K562 (cell line): ENCODE data around the gene AIPL1. TPM values are rescaled to one million over a fixed set of nuclear protein-coding genes. Genes with fewer than 3 reads are reported as not detected.

Experiments used
- ATAC-seq: fragments of 200-7000 bp; cut with Tn5 transposase; 3 replicates; pipeline ENCODE4 v1.9.1; 2020; ENCODE audit warnings: moderate library complexity
- BruUV-seq: library from RNA; stranded (reverse); fragments of 400-500 nt; replicated peaks from 2 replicates; lab custom pipeline; 2021; lab: Mats Ljungman, UMichigan
- CTCF ChIA-PET: fragments of 300-600 bp; formaldehyde crosslinking; extraction: SDS; loops from one replicate; lab custom pipeline; 2021; ENCODE audit warnings: low intra/inter-chr PET ratio; lab: Yijun Ruan, JAX
- POLR2A ChIA-PET: fragments of 300-600, 350-650 bp; sonication (Branson Sonifier 250); formaldehyde crosslinking; extraction: SDS; loops from one replicate; lab custom pipeline; 2021; ENCODE audit warnings: antibody characterized with exemption, inconsistent platforms; lab: Yijun Ruan, JAX
- DNase-seq, 4 experiments: peaks; one replicate each; pipeline versions ENCODE4 v3.0.0 to v3.0.0-alpha.2; 2011 to 2018; ENCODE audit warnings: low spot score in 3 of 4, mixed read lengths in 3 of 4; ENCODE audit errors: extremely low read depth in 1 of 4
- FAIRE-seq: peaks from 2 replicates; lab custom pipeline; 2011; peaks lifted over from hg19 to GRCh38; lab: Jason Lieb, UNC
- H2AFZ ChIP-seq: 2 replicates; pipeline ENCODE4 v1.6.0; 2011; ENCODE audit warnings: low read depth, low read length, control low read depth, inconsistent platforms
- H3K27ac ChIP-seq: fragments of 200-600 bp; 3 replicates; pipeline ENCODE4 v1.8.0; 2011; ENCODE audit warnings: low read depth, mild to moderate bottlenecking, control low read depth, inconsistent platforms, low read length, moderate library complexity, mixed read lengths; ENCODE audit errors: extremely low read depth
- H3K27me3 ChIP-seq, 2 experiments: fragments of 300-600 bp in 1 of 2; 2 replicates in 1 of 2; 3 replicates in 1 of 2; pipeline versions ENCODE4 v1.6.0 to v1.8.0; 2011; ENCODE audit warnings: inconsistent platforms in 2 of 2, low read length in 2 of 2, mild to moderate bottlenecking in 1 of 2, mixed read lengths in 1 of 2, moderate library complexity in 1 of 2; ENCODE audit not compliant: control insufficient read depth in 2 of 2, insufficient read depth in 2 of 2
- H3K36me3 ChIP-seq: fragments of 300-600 bp; 3 replicates; pipeline ENCODE4 v1.8.0; 2011; ENCODE audit warnings: mild to moderate bottlenecking, low read length, inconsistent platforms; ENCODE audit not compliant: control insufficient read depth, insufficient read depth
- H3K4me1 ChIP-seq, 2 experiments: fragments of 200-600 bp in 1 of 2; replicated peaks in 1 of 2; 2 replicates in 1 of 2; 3 replicates in 1 of 2; pipeline versions ENCODE4 v1.5.1 to v1.8.0; 2011; ENCODE audit warnings: inconsistent platforms in 2 of 2, low read length in 2 of 2, mild to moderate bottlenecking in 1 of 2, mixed read lengths in 1 of 2, moderate library complexity in 1 of 2; ENCODE audit not compliant: control insufficient read depth in 2 of 2, insufficient read depth in 2 of 2
- H3K4me2 ChIP-seq: 2 replicates; pipeline ENCODE4 v1.6.1; 2011; ENCODE audit warnings: low read length, control low read depth, inconsistent platforms, mixed read lengths; ENCODE audit not compliant: insufficient read depth
- H3K4me3 ChIP-seq: fragments of 200-600 bp; sonication (generic), shearing (Covaris generic); 2 replicates; pipeline ENCODE4 v1.5.1; 2016; ENCODE audit warnings: control low read depth, inconsistent platforms
- H3K79me2 ChIP-seq: fragments of 200-600 bp; 3 replicates; pipeline ENCODE4 v1.8.0; 2011; ENCODE audit warnings: low read length, inconsistent platforms; ENCODE audit not compliant: control insufficient read depth, insufficient read depth
- H3K9ac ChIP-seq, 2 experiments: 2 replicates each; pipeline versions ENCODE4 v1.6.0 to v1.6.1; 2011; ENCODE audit warnings: low read depth in 2 of 2, low read length in 2 of 2, control low read depth in 1 of 2, inconsistent platforms in 1 of 2, mild to moderate bottlenecking in 1 of 2, mixed read lengths in 1 of 2; ENCODE audit not compliant: insufficient read depth in 1 of 2
- H3K9me1 ChIP-seq: one replicate; pipeline ENCODE4 v1.6.0; 2011; ENCODE audit warnings: inconsistent platforms, mild to moderate bottlenecking, low read length, moderate library complexity; ENCODE audit not compliant: control insufficient read depth, insufficient read depth
- H3K9me3 ChIP-seq: replicated peaks from 2 replicates; pipeline ENCODE4 v1.5.1; 2011; ENCODE audit warnings: low read depth, low read length, inconsistent platforms; ENCODE audit not compliant: control insufficient read depth, insufficient read depth
- H4K20me1 ChIP-seq: replicated peaks from 2 replicates; pipeline ENCODE4 v1.6.1; 2011; ENCODE audit warnings: low read length, inconsistent platforms, mixed read lengths; ENCODE audit not compliant: control insufficient read depth, insufficient read depth
- CCAR2 ChIP-seq: fragments of 200-400 bp; formaldehyde crosslinking; IDR thresholded peaks from 2 replicates; pipeline ENCODE4 v1.6.1; 2017; ENCODE audit warnings: mild to moderate bottlenecking, low read depth, low read length
- CSDE1 ChIP-seq, 2 experiments: fragments of 450-650 bp; IDR thresholded peaks; 2 replicates each; pipeline ENCODE4 v1.6.1; 2016; ENCODE audit warnings: mild to moderate bottlenecking in 1 of 2
- FOXM1 ChIP-seq, 2 experiments: fragments of 450-650 bp in 1 of 2; sonication (generic) in 1 of 2; formaldehyde crosslinking in 1 of 2; IDR thresholded peaks; 2 replicates each; pipeline versions ENCODE4 v1.6.1 to v1.9.0; 2017 to 2022; ENCODE audit warnings: low read depth in 2 of 2, mild to moderate bottlenecking in 2 of 2, missing genetic modification reagents in 1 of 2, moderate library complexity in 1 of 2
- KLF13 ChIP-seq: fragments of 450-650 bp; IDR thresholded peaks from 2 replicates; pipeline ENCODE4 v1.6.1; 2016; ENCODE audit warnings: missing genetic modification characterization, low read depth, mild to moderate bottlenecking, missing compliant biosample characterization, moderate library complexity, borderline replicate concordance
- NFE2 ChIP-seq: IDR thresholded peaks from 2 replicates; pipeline ENCODE4 v1.6.1; 2014; ENCODE audit warnings: antibody characterized with exemption, low read depth
- NR3C1 ChIP-seq: sonication (generic); formaldehyde crosslinking; IDR thresholded peaks from 2 replicates; pipeline ENCODE4 v1.8.1; 2022; ENCODE audit warnings: missing genetic modification reagents
- NR4A1 ChIP-seq, 2 experiments: fragments of 250-450 bp in 1 of 2; fragments of 450-650 bp in 1 of 2; sonication (Bioruptor Pico) in 1 of 2; IDR thresholded peaks; 2 replicates each; pipeline versions ENCODE4 v1.4.0 to v1.6.1; 2016 to 2020; ENCODE audit warnings: mild to moderate bottlenecking in 2 of 2, missing compliant biosample characterization in 1 of 2, missing genetic modification characterization in 1 of 2, moderate library complexity in 1 of 2
- POLR2H ChIP-seq: IDR thresholded peaks from 2 replicates; pipeline ENCODE4 v1.6.1; 2016; ENCODE audit warnings: missing genetic modification characterization, low read depth, mild to moderate bottlenecking, control low read depth, missing compliant biosample characterization, moderate library complexity
- RBBP5 ChIP-seq: fragments of 200-600 bp; sonication (generic); IDR thresholded peaks from 2 replicates; pipeline ENCODE4 v1.6.1; 2012; ENCODE audit warnings: borderline replicate concordance, mild to moderate bottlenecking, low read length, control low read depth, inconsistent platforms; ENCODE audit not compliant: insufficient read depth, poor library complexity, severe bottlenecking
- SAFB2 ChIP-seq: fragments of 200-400 bp; formaldehyde crosslinking; IDR thresholded peaks from 2 replicates; pipeline ENCODE4 v1.6.1; 2018; ENCODE audit warnings: borderline replicate concordance, low read length, low read depth, moderate library complexity; ENCODE audit not compliant: severe bottlenecking
- SETDB1 ChIP-seq: IDR thresholded peaks from one replicate; pipeline ENCODE4 v1.6.1; 2012; ENCODE audit warnings: low read length, control low read depth, inconsistent platforms
- STAT5A ChIP-seq: IDR thresholded peaks from 2 replicates; pipeline ENCODE4 v1.6.1; 2012; ENCODE audit warnings: low read length, inconsistent platforms, borderline replicate concordance
- YBX1 ChIP-seq: fragments of 450-650 bp; IDR thresholded peaks from 2 replicates; pipeline ENCODE4 v1.7.1; 2016; ENCODE audit warnings: mild to moderate bottlenecking
- ZKSCAN1 ChIP-seq: fragments of 150-350 bp; IDR thresholded peaks from 2 replicates; pipeline ENCODE4 v1.6.1; 2016; ENCODE audit warnings: low read depth, low read length
- ZNF282 ChIP-seq: sonication (generic); formaldehyde crosslinking; IDR thresholded peaks from 2 replicates; pipeline ENCODE4 v1.8.1; 2023; ENCODE audit warnings: missing genetic modification reagents
- ZNF347 ChIP-seq: fragments of 450-650 bp; formaldehyde crosslinking; IDR thresholded peaks from 2 replicates; pipeline ENCODE4 v1.4.0; 2020; ENCODE audit warnings: low read depth, mild to moderate bottlenecking, moderate library complexity
- ZNF384 ChIP-seq: IDR thresholded peaks from 2 replicates; pipeline ENCODE4 v1.6.1; 2012; ENCODE audit warnings: low read depth, low read length, improper control_type of control experiment
- ZNF584 ChIP-seq: fragments of 200-800 bp; sonication (Bioruptor generic); IDR thresholded peaks from 2 replicates; pipeline ENCODE4 v1.6.1; 2016; ENCODE audit warnings: low read depth, mild to moderate bottlenecking, missing genetic modification characterization, missing compliant biosample characterization
- ZNF740 ChIP-seq, 3 experiments: fragments of 200-800 bp in 1 of 3; sonication (Bioruptor generic) in 1 of 3; sonication (generic) in 1 of 3; formaldehyde crosslinking in 1 of 3; IDR thresholded peaks; 2 replicates each; pipeline versions ENCODE4 v1.6.1 to v1.8.0; 2016 to 2022; ENCODE audit warnings: mild to moderate bottlenecking in 2 of 3, missing compliant biosample characterization in 2 of 3, missing genetic modification characterization in 2 of 3, missing genetic modification reagents in 1 of 3
- WGBS: fragments of 100-300 bp; shearing (Covaris generic); methylation state at CpG from one replicate; pipeline ENCODE4 v1.1.6; 2016; ENCODE audit warnings: low coverage, mixed read lengths; ENCODE audit not compliant: insufficient coverage; ENCODE audit errors: missing lambda C conversion rate; 5-methylcytosine and 5-hydroxymethylcytosine counted together
- in situ Hi-C: fragments of 300-500 bp; cut with MboI; formaldehyde crosslinking; loops from 4 replicates; pipeline ENCODE4 v1.15.0; 2018; ENCODE audit warnings: inconsistent platforms, mixed read lengths
- intact Hi-C: fragments of 100-400 bp; cut with micrococcal nuclease; formaldehyde crosslinking; loops from 2 replicates; pipeline ENCODE4 v1.14.2; 2022
- polyA plus RNA-seq, 8 experiments: library from polyadenylated mRNA; depleted of rRNA in 4 of 8; stranded (reverse) in 5 of 8; unstranded in 3 of 8; fragments of >200 nt; fragmentation: Nextera tagmentation in 2 of 8; fragmentation: Illumina TruSeq in 1 of 8; extraction: Ambion mirVana in 2 of 8; extraction: Trizol in 1 of 8; gene quantifications; 2 replicates each; pipeline versions ENCODE4 v1.2.1 to v1.2.3, GENCODE V29; 2011 to 2014; ENCODE audit warnings: inconsistent platforms in 1 of 8, missing spikeins in 1 of 8
- total RNA-seq, 7 experiments: library from RNA; depleted of rRNA in 6 of 7; stranded (reverse); fragments of >200 nt in 6 of 7; fragmentation: Illumina TruSeq in 2 of 7; extraction: Trizol in 2 of 7; gene quantifications; 2 replicates each; pipeline versions ENCODE4 v1.2.1 to v1.2.3, GENCODE V29; 2011 to 2021; ENCODE audit warnings: low replicate concordance in 1 of 7

Gene AIPL1
- total and polyA plus RNA-seq, 9 of the 15 experiments (the other 6 are each of a cell fraction or from before 2014, with no cell fraction given), result not detected

- Histone ChIP-seq H3K4me3 (no peak overlapping the region), H3K9ac (no peak overlapping the region), H3K36me3 (no peaks in the 10 kb centered on the region), H3K4me2 (no peak overlapping the region), H3K4me1 (peaks cover 24 to 37% of the 10 kb centered on the region in 2 experiments), H3K79me2 (no peaks in the 10 kb centered on the region), H3K9me3 (no peaks in the 10 kb centered on the region), H3K9me1 (no peaks in the 10 kb centered on the region), H2AFZ (no peak overlapping the region), H3K27ac (no peak overlapping the region), H3K27me3 (no peaks in the 10 kb centered on the region), H4K20me1 (no peaks in the 10 kb centered on the region)
- ChIA-PET CTCF (interaction anchor here (0.6 kb wide), 1 partner anchor 44 kb away, joined by 3 read pairs; no protein-coding TSS in a partner anchor), POLR2A (no interaction called here)
- DNase-seq (no peak), FAIRE-seq (no peak), ATAC-seq (no peak)
- intact Hi-C loops (loop anchor here (10.0 kb wide), 1 partner anchor 189 kb away; the partner anchor contains the start of genes KIAA0753 and TXNDC17), in situ Hi-C loops (no loop called here)
- no peak for TF ChIP-seq ZNF384
- no peak for TF ChIP-seq RBBP5
- TF ChIP-seq NR3C1 (CRISPR knock-in tag), result no peak
- TF ChIP-seq SAFB2, result no peak
- no peak for TF ChIP-seq POLR2H (tag)
- TF ChIP-seq NR4A1 (CRISPR knock-in tag; IDR thresholded peaks at IDR 0.05), result no peak
- TF ChIP-seq NR4A1 (tag; IDR thresholded peaks at IDR 0.05), result no peak
- no peak for TF ChIP-seq KLF13 (tag)
- no peak for TF ChIP-seq SETDB1
- no peak for TF ChIP-seq ZNF740 (CRISPR knock-in tag; IDR thresholded peaks at IDR 0.05)
- TF ChIP-seq ZNF740 (tag; IDR thresholded peaks at IDR 0.05), result no peak
- TF ChIP-seq CSDE1 (IDR thresholded peaks at IDR 0.05), result no peak
- TF ChIP-seq ZKSCAN1, result no peak
- no peak for TF ChIP-seq ZNF282
- no peak for TF ChIP-seq NFE2
- TF ChIP-seq STAT5A, result no peak
- TF ChIP-seq YBX1, result no peak
- TF ChIP-seq ZNF347 (CRISPR knock-in tag), result no peak
- no peak for TF ChIP-seq ZNF584 (CRISPR knock-in tag)
- no peak for TF ChIP-seq CCAR2
- TF ChIP-seq FOXM1 (IDR thresholded peaks at IDR 0.05; ENCODE audit: low read depth), result no peak
- no peak for TF ChIP-seq FOXM1 (CRISPR knock-in tag; IDR thresholded peaks at IDR 0.05; ENCODE audit: low read depth)
- 30% methylated on average over 2 of the region's 35 CpGs for WGBS
- no TSS peak for BruUV-seq
Observed at GRCh38 chr17:6455321-6455705, 20.4 kb upstream of the AIPL1 start.
